WTC11 (cell line): ENCODE results near the gene CYGB.

Experiments used
- ATF6 ChIP-seq: sonication (generic); formaldehyde crosslinking; IDR thresholded peaks from 2 replicates; pipeline ENCODE4 v1.8.1; 2023; ENCODE audit warnings: mild to moderate bottlenecking, missing genetic modification reagents
- CBFB ChIP-seq: sonication (generic); formaldehyde crosslinking; IDR thresholded peaks from 2 replicates; pipeline ENCODE4 v1.8.1; 2022; ENCODE audit warnings: mild to moderate bottlenecking, low read depth, missing genetic modification reagents
- CTCF ChIP-seq: fragments of 200-600 bp; IDR thresholded peaks from 2 replicates; pipeline ENCODE4 v1.8.0; 2022; ENCODE audit warnings: antibody characterized with exemption
- HMGXB4 ChIP-seq: sonication (generic); formaldehyde crosslinking; IDR thresholded peaks from 2 replicates; pipeline ENCODE4 v1.8.1; 2023; ENCODE audit warnings: mild to moderate bottlenecking, moderate library complexity, missing genetic modification reagents
- NR2C2 ChIP-seq: sonication (generic); formaldehyde crosslinking; IDR thresholded peaks from 2 replicates; pipeline ENCODE4 v1.8.0; 2022; ENCODE audit warnings: mild to moderate bottlenecking, missing genetic modification reagents
- PREB ChIP-seq: sonication (generic); formaldehyde crosslinking; IDR thresholded peaks from 2 replicates; pipeline ENCODE4 v1.8.1; 2022; ENCODE audit warnings: mild to moderate bottlenecking, missing genetic modification reagents, moderate library complexity, borderline replicate concordance
- PRRX2 ChIP-seq: fragments of 250-450 bp; sonication (Bioruptor Pico); IDR thresholded peaks from 2 replicates; pipeline ENCODE4 v1.8.0; 2021; ENCODE audit warnings: mild to moderate bottlenecking
- SP1 ChIP-seq: sonication (generic); formaldehyde crosslinking; conservative IDR thresholded peaks from 2 replicates; pipeline ENCODE4 v1.8.1; 2022; ENCODE audit warnings: missing genetic modification reagents
- TEAD1 ChIP-seq: sonication (generic); formaldehyde crosslinking; IDR thresholded peaks from 2 replicates; pipeline ENCODE4 v1.8.0; 2022; ENCODE audit warnings: mild to moderate bottlenecking, missing genetic modification reagents
- USF2 ChIP-seq: sonication (generic); formaldehyde crosslinking; IDR thresholded peaks from 2 replicates; pipeline ENCODE4 v1.8.1; 2023; ENCODE audit warnings: mild to moderate bottlenecking, missing genetic modification reagents, moderate library complexity
- ZNF121 ChIP-seq: sonication (generic); formaldehyde crosslinking; IDR thresholded peaks from 2 replicates; pipeline ENCODE4 v1.8.0; 2023; ENCODE audit warnings: missing genetic modification reagents
- ZNF138 ChIP-seq: sonication (generic); formaldehyde crosslinking; conservative IDR thresholded peaks from 2 replicates; pipeline ENCODE4 v1.8.1; 2022; ENCODE audit warnings: mild to moderate bottlenecking, moderate library complexity, missing genetic modification reagents
- ZNF263 ChIP-seq: sonication (generic); formaldehyde crosslinking; IDR thresholded peaks from 2 replicates; pipeline ENCODE4 v1.8.1; 2022; ENCODE audit warnings: low read depth, mild to moderate bottlenecking, moderate library complexity, missing genetic modification reagents
- ZNF512 ChIP-seq: sonication (generic); formaldehyde crosslinking; IDR thresholded peaks from 2 replicates; pipeline ENCODE4 v1.8.1; 2022; ENCODE audit warnings: missing genetic modification reagents, borderline replicate concordance

- no peak for TF ChIP-seq NR2C2 (CRISPR knock-in tag)
- TF ChIP-seq SP1: no peak
- TF ChIP-seq CTCF: peak; percentile 48
- TF ChIP-seq ZNF138 (CRISPR knock-in tag): no peak
- TF ChIP-seq PRRX2 (CRISPR knock-in tag): no peak
- no peak for TF ChIP-seq USF2 (CRISPR knock-in tag)
- TF ChIP-seq HMGXB4 (CRISPR knock-in tag): no peak
- TF ChIP-seq ATF6: no peak
- TF ChIP-seq PREB (CRISPR knock-in tag): no peak
- TF ChIP-seq ZNF121: no peak
- TF ChIP-seq ZNF512: no peak
- TF ChIP-seq CBFB: no peak
- no peak for TF ChIP-seq ZNF263
- no peak for TF ChIP-seq TEAD1 (CRISPR knock-in tag)
These were observed 9.7 kb upstream of the CYGB start for GRCh38 chr17:76547183-76547641.
